Measurements from ENCODE around the gene SDHC.

The SDHC gene

DNA sequence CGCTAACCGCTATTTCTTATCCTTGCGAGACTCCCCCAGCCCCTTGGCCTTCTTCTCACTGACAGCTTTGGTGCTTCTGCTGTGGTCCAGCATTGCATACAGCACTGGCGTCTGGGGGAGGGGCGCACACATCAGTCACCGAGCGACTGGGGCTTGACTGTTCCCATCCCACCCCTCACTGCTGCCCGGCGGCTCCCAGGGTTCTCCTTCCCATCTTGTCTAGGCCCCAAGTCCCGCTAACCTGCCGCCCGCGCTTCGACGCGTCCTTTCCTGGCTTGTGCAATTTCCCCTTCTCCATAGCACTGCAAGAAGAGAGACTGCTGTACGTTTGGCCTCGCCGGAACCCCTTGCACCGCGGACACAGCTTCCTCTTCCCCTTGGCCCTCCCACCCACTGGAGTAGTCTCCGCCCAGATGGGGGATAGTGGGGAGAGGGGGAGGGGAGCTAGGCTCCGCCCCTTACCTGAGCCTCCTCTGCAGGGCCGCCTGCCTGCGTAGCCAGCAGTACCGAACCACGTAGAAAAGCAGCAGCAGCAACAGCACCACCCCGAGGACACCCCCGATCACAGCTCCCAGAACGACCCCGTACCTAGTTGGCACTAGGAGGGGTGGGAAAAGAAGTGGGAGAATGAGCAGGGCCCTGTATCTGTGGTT is 8.2 kb upstream of the SDHC start:
- TF ChIP-seq CREB5 (CRISPR knock-in tag; IDR thresholded peaks at IDR 0.05; ENCODE audit: low read depth) (no peak), ZC3H10 (CRISPR knock-in tag; IDR thresholded peaks at IDR 0.05) (no peak), ISL1 (CRISPR knock-in tag; IDR thresholded peaks at IDR 0.05) (no peak), RARB (CRISPR knock-in tag; IDR thresholded peaks at IDR 0.05) (no peak), PPARA (CRISPR knock-in tag; IDR thresholded peaks at IDR 0.05; ENCODE audit: borderline replicate concordance) (no peak), CSRNP3 (CRISPR knock-in tag; IDR thresholded peaks at IDR 0.05) (no peak), ZFP30 (CRISPR knock-in tag; IDR thresholded peaks at IDR 0.05) (no peak), ARNTL (CRISPR knock-in tag; IDR thresholded peaks at IDR 0.05; ENCODE audit: borderline replicate concordance, low read depth) (no peak), TSHZ2 (CRISPR knock-in tag; IDR thresholded peaks at IDR 0.05) (no peak), ZNF8 (CRISPR knock-in tag; IDR thresholded peaks at IDR 0.05) (no peak), BACH2 (CRISPR knock-in tag; IDR thresholded peaks at IDR 0.05; ENCODE audit: borderline replicate concordance) (no peak), OSR1 (CRISPR knock-in tag; IDR thresholded peaks at IDR 0.05) (no peak), TCF4 (CRISPR knock-in tag; IDR thresholded peaks at IDR 0.05; ENCODE audit: borderline replicate concordance) (no peak), ZFP3 (CRISPR knock-in tag; IDR thresholded peaks at IDR 0.05) (no peak), SNAI2 (CRISPR knock-in tag; IDR thresholded peaks at IDR 0.05) (no peak), GLIS3 (CRISPR knock-in tag; IDR thresholded peaks at IDR 0.05) (no peak)
- TF ChIP-seq, protein P1, sequence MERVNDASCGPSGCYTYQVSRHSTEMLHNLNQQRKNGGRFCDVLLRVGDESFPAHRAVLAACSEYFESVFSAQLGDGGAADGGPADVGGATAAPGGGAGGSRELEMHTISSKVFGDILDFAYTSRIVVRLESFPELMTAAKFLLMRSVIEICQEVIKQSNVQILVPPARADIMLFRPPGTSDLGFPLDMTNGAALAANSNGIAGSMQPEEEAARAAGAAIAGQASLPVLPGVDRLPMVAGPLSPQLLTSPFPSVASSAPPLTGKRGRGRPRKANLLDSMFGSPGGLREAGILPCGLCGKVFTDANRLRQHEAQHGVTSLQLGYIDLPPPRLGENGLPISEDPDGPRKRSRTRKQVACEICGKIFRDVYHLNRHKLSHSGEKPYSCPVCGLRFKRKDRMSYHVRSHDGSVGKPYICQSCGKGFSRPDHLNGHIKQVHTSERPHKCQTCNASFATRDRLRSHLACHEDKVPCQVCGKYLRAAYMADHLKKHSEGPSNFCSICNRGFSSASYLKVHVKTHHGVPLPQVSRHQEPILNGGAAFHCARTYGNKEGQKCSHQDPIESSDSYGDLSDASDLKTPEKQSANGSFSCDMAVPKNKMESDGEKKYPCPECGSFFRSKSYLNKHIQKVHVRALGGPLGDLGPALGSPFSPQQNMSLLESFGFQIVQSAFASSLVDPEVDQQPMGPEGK (CRISPR knock-in tag; IDR thresholded peaks at IDR 0.05; ENCODE audit: borderline replicate concordance): no peak
- TF ChIP-seq, protein P2, sequence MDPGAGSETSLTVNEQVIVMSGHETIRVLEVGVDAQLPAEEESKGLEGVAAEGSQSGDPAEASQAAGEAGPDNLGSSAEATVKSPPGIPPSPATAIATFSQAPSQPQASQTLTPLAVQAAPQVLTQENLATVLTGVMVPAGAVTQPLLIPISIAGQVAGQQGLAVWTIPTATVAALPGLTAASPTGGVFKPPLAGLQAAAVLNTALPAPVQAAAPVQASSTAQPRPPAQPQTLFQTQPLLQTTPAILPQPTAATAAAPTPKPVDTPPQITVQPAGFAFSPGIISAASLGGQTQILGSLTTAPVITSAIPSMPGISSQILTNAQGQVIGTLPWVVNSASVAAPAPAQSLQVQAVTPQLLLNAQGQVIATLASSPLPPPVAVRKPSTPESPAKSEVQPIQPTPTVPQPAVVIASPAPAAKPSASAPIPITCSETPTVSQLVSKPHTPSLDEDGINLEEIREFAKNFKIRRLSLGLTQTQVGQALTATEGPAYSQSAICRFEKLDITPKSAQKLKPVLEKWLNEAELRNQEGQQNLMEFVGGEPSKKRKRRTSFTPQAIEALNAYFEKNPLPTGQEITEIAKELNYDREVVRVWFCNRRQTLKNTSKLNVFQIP (CRISPR knock-in tag; IDR thresholded peaks at IDR 0.05; ENCODE audit: borderline replicate concordance, low read depth): no peak
- ATAC-seq: peak; percentile 86

GRCh38 chr1:161307230-161307768 is 6.9 kb upstream of the SDHC start:
- no peak for ATAC-seq
- no peak for TF ChIP-seq ARNTL (CRISPR knock-in tag; IDR thresholded peaks at IDR 0.05; ENCODE audit: borderline replicate concordance, low read depth)
- TF ChIP-seq ZNF70 (CRISPR knock-in tag; IDR thresholded peaks at IDR 0.05): no peak
- no peak for TF ChIP-seq ZFP30 (CRISPR knock-in tag; IDR thresholded peaks at IDR 0.05)
- no peak for TF ChIP-seq TSHZ2 (CRISPR knock-in tag; IDR thresholded peaks at IDR 0.05)
- no peak for TF ChIP-seq TOX (CRISPR knock-in tag; IDR thresholded peaks at IDR 0.05; ENCODE audit: borderline replicate concordance)

Measured in SK-N-SH treated with all-trans-retinoic acid at 6 μM for 48 hours (cell line).